IPS-18c (cell line): ENCODE results near the gene HSPG2.
"Not testable (repeated sequence)": the region's sequence is repeated elsewhere in the genome, so short reads cannot be mapped to it uniquely, and the experiment has no call there.

Source experiments
- H3K4me3 ChIP-seq: 2 replicates; pipeline ENCODE4 v1.7.0; 2013; ENCODE audit warnings: low read depth, mild to moderate bottlenecking, low read length, moderate library complexity; ENCODE audit not compliant: insufficient read depth
- H3K9me3 ChIP-seq: one replicate; pipeline ENCODE4 v1.6.1; 2013; ENCODE audit warnings: mild to moderate bottlenecking, low read length, moderate library complexity; ENCODE audit not compliant: control insufficient read depth, insufficient read depth

HSPG2 gene

DNA sequence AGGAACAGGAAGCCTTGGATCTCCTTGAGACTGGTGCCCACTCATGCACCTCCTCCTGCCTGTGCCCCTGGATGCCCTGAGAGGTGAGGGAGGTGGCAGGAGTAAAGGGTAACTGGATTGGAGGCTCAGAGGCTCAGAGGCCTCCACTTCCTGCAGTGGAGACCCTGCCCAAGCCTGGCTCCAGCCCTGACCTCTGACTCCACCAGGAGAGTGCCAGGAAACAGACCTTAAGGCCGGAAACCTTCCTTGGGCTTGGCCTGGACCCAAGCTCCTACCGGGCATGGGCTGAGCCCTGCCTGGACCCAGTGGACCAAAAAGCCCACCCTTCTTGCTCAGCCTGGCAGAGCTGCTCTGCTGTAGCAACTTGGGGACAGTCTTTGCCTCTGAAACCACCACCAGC, 24.7 kb upstream of the HSPG2 start:
- Histone ChIP-seq H3K4me3 (no peak overlapping the region), H3K9me3 (no peaks in the 10 kb centered on the region)

- Histone ChIP-seq H3K4me3 (no peak overlapping the region), H3K9me3 (no peaks in the 10 kb centered on the region)
These were observed 24.2 kb upstream of the HSPG2 start for GRCh38 chr1:21961337-21961736.

DNA sequence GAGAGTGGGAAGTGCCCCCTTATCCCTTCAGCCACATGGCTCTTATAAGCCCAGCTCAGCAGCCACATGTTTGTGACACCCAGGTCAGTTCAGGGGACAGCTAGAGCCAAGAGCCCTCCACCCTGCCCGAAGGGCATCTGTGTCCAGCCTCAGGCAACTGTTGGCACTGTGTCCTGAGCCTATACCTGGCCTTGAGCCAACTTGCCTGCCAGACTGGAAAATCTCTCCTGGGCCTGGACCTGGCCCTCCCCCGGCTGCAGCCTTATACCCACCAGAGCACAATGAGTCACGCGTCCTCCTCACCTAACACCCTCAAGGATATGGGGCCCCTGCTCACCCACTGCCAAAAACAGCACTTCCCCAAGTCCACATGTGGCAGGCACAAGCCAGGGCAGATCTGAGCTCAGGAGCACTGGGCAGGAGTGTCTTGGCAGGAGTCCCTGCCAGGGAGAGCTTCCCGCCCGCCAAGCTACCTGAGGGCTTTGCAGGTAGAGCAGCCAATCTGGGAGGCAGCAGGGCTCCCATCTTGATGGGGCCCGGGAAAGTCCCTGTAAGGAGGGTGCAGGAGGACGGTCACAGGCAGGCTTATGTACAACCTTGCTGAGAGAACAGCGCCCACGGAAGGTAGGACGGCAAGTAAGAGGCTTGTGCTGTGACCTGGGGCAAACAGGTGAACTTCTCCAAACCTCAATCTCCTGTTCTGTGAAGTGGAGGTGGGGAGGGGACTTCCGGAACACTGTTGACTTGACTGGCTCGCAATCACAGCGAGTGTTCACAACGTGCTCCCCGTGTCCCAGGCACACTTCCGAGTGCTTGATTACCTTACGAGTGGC, 19.8 kb upstream of the HSPG2 start:
- no peak overlapping the region for H3K4me3 ChIP-seq

GRCh38 chr1:21955501-21956281, 18.6 kb upstream of the HSPG2 start:
- no peaks in the 10 kb centered on the region for H3K9me3 ChIP-seq
- H3K4me3 ChIP-seq = no peak overlapping the region

More for the DNA sequence above, 19.8 kb upstream of the HSPG2 start:
- no peaks in the 10 kb centered on the region for H3K9me3 ChIP-seq

DNA sequence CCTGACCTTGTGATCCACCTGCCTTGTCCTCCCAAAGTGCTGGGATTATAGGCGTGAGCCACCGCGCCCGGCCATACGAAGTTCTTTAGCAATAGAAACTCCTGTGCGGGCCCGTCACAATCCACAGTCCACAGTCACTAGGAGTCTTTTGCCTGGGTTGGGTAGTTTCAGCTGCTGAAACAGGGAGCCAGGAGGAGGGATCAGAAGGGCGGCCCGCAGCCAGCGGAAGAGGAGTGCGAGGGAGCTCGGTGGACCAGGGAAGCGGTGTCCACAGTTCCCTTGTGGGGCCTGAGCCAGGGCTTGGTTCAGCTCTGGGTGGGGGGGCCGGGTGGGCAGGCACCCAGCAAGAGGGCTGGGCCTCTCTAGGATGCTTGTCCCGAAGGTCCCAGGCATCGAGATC, 17.9 kb upstream of the HSPG2 start:
- H3K9me3 ChIP-seq = no peaks in the 10 kb centered on the region
- no peak overlapping the region for H3K4me3 ChIP-seq

DNA sequence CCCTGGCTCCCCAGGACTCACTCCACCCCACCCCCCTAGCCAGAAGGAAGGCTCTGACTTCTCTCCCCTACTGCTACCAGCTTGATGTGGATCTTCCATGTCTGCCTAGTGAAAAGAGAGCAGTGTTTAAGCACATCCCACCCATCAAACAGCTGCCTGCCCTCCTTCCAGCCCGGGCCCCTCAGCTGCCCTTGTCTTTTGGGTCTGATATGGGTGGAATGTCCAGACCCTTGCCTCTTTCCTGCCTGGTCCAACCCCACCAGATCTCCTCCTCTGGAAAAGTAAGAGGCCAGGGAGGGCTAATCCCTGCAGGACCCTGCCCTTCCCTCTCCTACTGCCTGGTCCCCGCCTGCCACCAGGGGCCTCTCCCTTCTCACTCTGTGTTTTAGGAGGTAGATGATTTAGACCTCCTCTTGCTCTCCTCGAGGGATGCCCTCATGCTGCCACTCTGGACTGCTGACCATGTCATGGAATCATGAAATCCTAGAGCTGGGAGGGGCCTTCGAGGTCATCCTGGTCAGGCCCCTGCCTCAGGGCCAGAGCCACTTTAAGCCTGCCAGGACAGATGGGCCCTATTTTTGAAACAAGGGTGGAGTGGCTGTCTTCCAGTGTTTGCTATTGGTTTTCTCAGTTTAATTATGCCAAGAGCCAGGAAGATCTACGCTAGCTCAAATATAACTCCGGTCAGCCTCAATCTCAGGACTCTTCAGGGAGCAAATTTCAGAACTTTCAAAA, 15.8 kb upstream of the HSPG2 start:
- Histone ChIP-seq H3K9me3 (no peaks in the 10 kb centered on the region), H3K4me3 (no peak overlapping the region)

DNA sequence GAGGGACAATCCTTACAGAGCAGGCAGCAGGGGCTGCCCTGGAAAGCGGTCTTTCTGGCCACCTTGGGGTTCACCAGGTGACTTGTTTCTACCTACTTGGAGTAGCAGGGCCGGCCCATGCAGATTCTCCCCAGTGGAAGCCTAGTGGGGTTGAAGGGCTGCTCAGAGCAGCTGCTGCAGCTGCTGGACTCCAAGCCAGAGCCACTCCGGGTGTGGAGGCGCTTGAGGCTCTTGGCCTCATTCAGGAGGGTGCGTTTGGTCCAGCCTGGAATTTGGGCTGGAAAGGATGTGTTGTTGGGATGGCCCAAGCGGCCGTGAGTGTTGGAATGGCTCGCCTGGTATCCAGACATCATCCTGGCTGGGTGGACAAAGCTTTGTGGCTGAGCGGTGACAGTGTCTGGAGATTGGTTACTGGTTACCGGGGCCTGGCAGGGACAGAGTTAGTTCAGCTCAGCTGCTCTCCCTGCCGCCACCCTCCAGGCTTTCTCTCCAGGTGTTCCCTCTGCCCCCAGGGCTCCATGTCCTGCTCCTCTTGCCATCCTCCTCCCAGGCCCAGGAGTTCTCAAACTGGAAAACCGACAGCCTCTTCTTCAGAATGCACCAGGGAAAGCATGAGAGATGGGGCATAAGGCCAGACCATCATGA, 14.2 kb upstream of the HSPG2 start:
- H3K4me3 ChIP-seq = no peak overlapping the region
- H3K9me3 ChIP-seq = no peaks in the 10 kb centered on the region

DNA sequence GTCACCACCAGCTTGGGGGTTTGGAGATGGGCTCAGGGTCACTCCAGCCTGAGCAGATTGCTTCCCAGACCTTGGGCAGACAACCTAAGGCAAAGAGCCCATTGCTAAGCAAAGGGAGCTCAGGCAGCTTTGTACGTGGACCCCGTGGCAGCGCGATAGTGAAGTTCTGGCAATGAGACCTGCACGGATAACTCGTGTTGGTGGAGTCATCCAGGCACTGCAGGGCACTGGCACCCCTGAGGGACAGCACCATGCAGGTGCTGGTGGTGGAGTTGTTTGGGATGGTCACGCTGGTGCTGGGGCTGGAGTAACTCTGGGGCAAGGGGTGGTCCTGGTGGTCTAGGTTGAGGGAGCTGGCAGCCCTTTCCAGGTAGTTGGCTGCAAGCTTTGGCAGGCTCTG, 13.6 kb upstream of the HSPG2 start:
- Histone ChIP-seq H3K9me3 (no peaks in the 10 kb centered on the region), H3K4me3 (no peak overlapping the region)

DNA sequence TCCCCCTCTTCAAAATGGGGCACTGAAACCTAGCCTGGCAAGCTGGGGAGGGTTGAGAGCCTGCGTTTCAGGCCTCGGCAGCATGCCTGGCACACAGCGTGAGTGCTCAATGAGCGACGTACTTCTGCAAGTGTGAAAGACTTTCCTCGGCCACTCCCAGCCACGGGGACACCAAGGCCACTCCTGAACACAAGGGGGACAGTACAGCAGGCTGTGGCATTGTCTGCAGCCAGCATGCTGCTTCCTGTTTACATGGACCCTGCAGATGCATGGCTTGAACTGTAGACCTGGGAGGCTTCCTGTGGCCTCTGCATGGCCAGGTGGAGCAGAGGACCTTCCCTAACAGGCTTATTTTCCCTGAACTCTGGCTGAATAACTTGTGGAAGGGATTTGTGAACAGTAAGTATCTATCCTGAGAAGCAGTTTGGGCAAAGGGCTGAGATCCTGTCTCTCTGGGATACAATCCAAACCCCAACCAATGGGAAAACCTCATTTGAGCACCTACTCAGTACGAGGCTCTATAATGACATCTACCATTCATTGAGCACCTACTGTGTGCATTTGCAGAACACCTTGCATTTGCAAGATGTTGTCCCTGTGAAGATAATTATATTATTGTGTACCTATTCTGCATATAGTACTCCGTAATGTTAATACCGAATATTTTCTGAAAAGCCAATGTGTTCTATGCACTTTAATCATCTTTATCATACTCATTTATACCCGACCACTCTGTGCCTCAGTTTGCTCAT, 9.9 kb upstream of the HSPG2 start:
- Histone ChIP-seq H3K9me3 (no peaks in the 10 kb centered on the region), H3K4me3 (no peak overlapping the region)

GRCh38 chr1:21944733-21945073, 7.6 kb upstream of the HSPG2 start:
- no peaks in the 10 kb centered on the region for H3K9me3 ChIP-seq
- no peak overlapping the region for H3K4me3 ChIP-seq

DNA sequence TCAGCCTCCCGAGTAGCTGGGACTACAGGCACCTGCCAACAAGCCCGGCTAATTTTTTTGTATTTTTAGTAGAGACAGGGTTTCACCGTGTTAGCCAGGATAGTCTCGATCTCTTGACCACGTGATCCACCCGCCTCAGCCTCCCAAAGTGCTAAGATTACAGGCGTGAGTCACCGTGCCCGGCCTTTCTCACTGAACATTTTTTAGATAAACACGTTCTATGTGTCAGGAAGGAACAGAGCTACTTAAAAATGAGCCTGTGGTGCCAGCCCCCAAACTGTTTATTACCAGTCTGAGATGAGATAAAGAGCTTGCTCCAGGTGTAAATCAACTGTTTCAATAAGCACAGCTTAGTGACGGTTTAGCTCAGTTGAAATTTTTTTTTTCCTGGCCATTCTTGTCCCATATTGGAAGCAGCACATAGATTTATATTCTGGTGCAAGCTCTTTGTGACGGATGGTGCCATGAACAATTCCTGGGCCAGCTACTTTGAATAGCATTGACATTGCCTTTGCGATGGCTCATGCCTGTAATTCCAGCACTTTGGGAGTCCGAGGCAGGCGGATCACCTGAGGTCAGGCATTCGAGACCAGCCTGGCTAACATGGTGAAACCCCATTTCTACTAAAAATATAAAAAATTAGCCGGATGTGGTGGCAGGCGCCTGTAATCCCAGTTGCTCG, 6.0 kb upstream of the HSPG2 start:
- not testable (repeated sequence) for H3K4me3 ChIP-seq, H3K9me3 ChIP-seq

GRCh38 chr1:21942464-21942863, 5.4 kb upstream of the HSPG2 start:
- Histone ChIP-seq H3K9me3 (no peaks in the 10 kb centered on the region), H3K4me3 (no peak overlapping the region)

- Histone ChIP-seq H3K9me3 (no peaks in the 10 kb centered on the region), H3K4me3 (no peak overlapping the region)
These were observed 4.3 kb upstream of the HSPG2 start for GRCh38 chr1:21941370-21941769.

- H3K9me3 ChIP-seq = peaks cover under 1% of the 10 kb centered on the region
- H3K4me3 ChIP-seq = no peak overlapping the region
These were observed 3.4 kb upstream of the HSPG2 start for GRCh38 chr1:21940492-21940891.

- Histone ChIP-seq H3K9me3 (peaks cover 2% of the 10 kb centered on the region), H3K4me3 (no peak overlapping the region)
These were observed 2.7 kb upstream of the HSPG2 start for GRCh38 chr1:21939650-21940374.
